Activated CD8-positive, alpha-beta T cell treated with anti-CD3 and anti-CD28 coated beads for 36 hours (primary cell): ENCODE measurements around the gene COL4A3. TPM values are rescaled to one million over a fixed set of nuclear protein-coding genes. Genes with fewer than 3 reads are reported as not detected.

Experiments
- ATAC-seq: fragments of 200-7000 bp; cut with Tn5 transposase; one replicate; pipeline ENCODE4 v1.10.0; 2021; ENCODE audit warnings: mild to moderate bottlenecking, moderate library complexity
- CTCF ChIA-PET: fragments of 350-600 bp; sonication (Branson Sonifier 250); formaldehyde crosslinking; loops from one replicate; lab custom pipeline; 2021; ENCODE audit warnings: antibody characterized with exemption; lab: Charles Lee
- POLR2A ChIA-PET: fragments of 350-600 bp; sonication (Branson Sonifier 250); formaldehyde crosslinking; loops from one replicate; lab custom pipeline; 2021; ENCODE audit warnings: antibody characterized with exemption; lab: Charles Lee
- DNase-seq: peaks from one replicate; pipeline ENCODE4 v3.0.0-alpha.2; 2020
- H3K27ac Mint-ChIP-seq: one replicate; pipeline ENCODE4 v1.8.0; 2021; ENCODE audit warnings: mild to moderate bottlenecking, mixed read lengths
- H3K27me3 Mint-ChIP-seq: one replicate; pipeline ENCODE4 v1.8.0; 2021; ENCODE audit warnings: mixed read lengths
- H3K36me3 Mint-ChIP-seq: one replicate; pipeline ENCODE4 v1.8.0; 2021; ENCODE audit warnings: low read depth, mixed read lengths
- H3K4me1 Mint-ChIP-seq: one replicate; pipeline ENCODE4 v1.8.0; 2021; ENCODE audit warnings: low read depth, mixed read lengths
- H3K4me3 Mint-ChIP-seq: one replicate; pipeline ENCODE4 v1.8.0; 2021; ENCODE audit warnings: mild to moderate bottlenecking, moderate library complexity, mixed read lengths
- H3K9me3 Mint-ChIP-seq: one replicate; pipeline ENCODE4 v1.8.0; 2021; ENCODE audit warnings: mixed read lengths
- CTCF ChIP-seq: fragments of 200-600 bp; IDR thresholded peaks from one replicate; pipeline ENCODE4 v1.8.0; 2022; ENCODE audit warnings: antibody characterized with exemption, mild to moderate bottlenecking
- intact Hi-C: fragments of 100-400 bp; cut with micrococcal nuclease; formaldehyde crosslinking; loops from one replicate; pipeline ENCODE4 v1.10.0; 2022
- total RNA-seq, 2 experiments: library from RNA; stranded (reverse); gene quantifications; one replicate each; pipeline ENCODE4 v1.2.3, GENCODE V29; 2021

The COL4A3 gene
- total RNA-seq, 2 experiments from 2014 or later = not detected

GRCh38 chr2:227188292-227188691 lies 23.9 kb downstream of the COL4A3 start:
- H3K36me3 Mint-ChIP-seq = no peaks in the 10 kb centered on the region
- no peaks in the 10 kb centered on the region for H3K4me1 Mint-ChIP-seq
- H3K27me3 Mint-ChIP-seq = peaks cover 16% of the 10 kb centered on the region
- ATAC-seq (no peak), DNase-seq (no peak)
- no peak overlapping the region for H3K27ac Mint-ChIP-seq
- CTCF ChIA-PET = interaction anchor here (0.7 kb wide), 1 partner anchor 12 kb away, joined by 3 read pairs; no protein-coding TSS in a partner anchor
- H3K4me3 Mint-ChIP-seq = no peak overlapping the region
- intact Hi-C loops = no loop called here
- no peak for TF ChIP-seq CTCF
- no peaks in the 10 kb centered on the region for H3K9me3 Mint-ChIP-seq
- POLR2A ChIA-PET = no interaction called here

- H3K36me3 Mint-ChIP-seq = no peaks in the 10 kb centered on the region
- intact Hi-C loops = no loop called here
- DNase-seq (no peak), ATAC-seq (no peak)
- H3K4me3 Mint-ChIP-seq = no peak overlapping the region
- H3K27ac Mint-ChIP-seq = no peak overlapping the region
- no peaks in the 10 kb centered on the region for H3K9me3 Mint-ChIP-seq
- CTCF ChIA-PET = interaction anchor here (1.7 kb wide), 1 partner anchor 47 kb away, joined by 3 read pairs; no protein-coding TSS in a partner anchor
- H3K27me3 Mint-ChIP-seq = peaks cover 16% of the 10 kb centered on the region
- no peak for TF ChIP-seq CTCF
- no peaks in the 10 kb centered on the region for H3K4me1 Mint-ChIP-seq
- POLR2A ChIA-PET = no interaction called here
These were observed 26.9 kb downstream of the COL4A3 start for GRCh38 chr2:227191367-227191766.

GRCh38 chr2:227192491-227192890 lies 28.1 kb downstream of the COL4A3 start:
- Mint-ChIP-seq H3K27ac (no peak overlapping the region), H3K9me3 (no peaks in the 10 kb centered on the region), H3K4me1 (no peaks in the 10 kb centered on the region), H3K4me3 (no peak overlapping the region), H3K36me3 (no peaks in the 10 kb centered on the region), H3K27me3 (peaks cover 12% of the 10 kb centered on the region)
- no peak for ATAC-seq
- CTCF ChIA-PET = no interaction called here
- TF ChIP-seq CTCF = no peak
- DNase-seq = no peak
- POLR2A ChIA-PET = no interaction called here
- intact Hi-C loops = no loop called here

GRCh38 chr2:227194219-227194618 lies 29.8 kb downstream of the COL4A3 start:
- ChIA-PET CTCF (no interaction called here), POLR2A (interaction anchor here (0.6 kb wide), 1 partner anchor 200 kb away, joined by 3 read pairs; no protein-coding TSS in a partner anchor)
- H3K4me3 Mint-ChIP-seq = no peak overlapping the region

GRCh38 chr2:227198866-227199265 lies 34.4 kb downstream of the COL4A3 start:
- TF ChIP-seq CTCF = no peak
- H3K4me1 Mint-ChIP-seq = no peaks in the 10 kb centered on the region
- no peak for ATAC-seq
- ChIA-PET POLR2A (no interaction called here), CTCF (no interaction called here)
- H3K27ac Mint-ChIP-seq = no peak overlapping the region
- peaks cover 3% of the 10 kb centered on the region for H3K27me3 Mint-ChIP-seq
- H3K9me3 Mint-ChIP-seq = no peaks in the 10 kb centered on the region
- H3K4me3 Mint-ChIP-seq = no peak overlapping the region
- intact Hi-C loops = no loop called here
- no peaks in the 10 kb centered on the region for H3K36me3 Mint-ChIP-seq
- no peak for DNase-seq

More at GRCh38 chr2:227194219-227194618, 29.8 kb downstream of the COL4A3 start:
- no peaks in the 10 kb centered on the region for H3K4me1 Mint-ChIP-seq
- H3K36me3 Mint-ChIP-seq = no peaks in the 10 kb centered on the region
- ATAC-seq = no peak
- H3K9me3 Mint-ChIP-seq = no peaks in the 10 kb centered on the region
- H3K27me3 Mint-ChIP-seq = peaks cover 9% of the 10 kb centered on the region
- intact Hi-C loops = no loop called here
- no peak overlapping the region for H3K27ac Mint-ChIP-seq
- TF ChIP-seq CTCF = no peak
- DNase-seq = no peak
